OCI-LY3 (cell line): Measurements from ENCODE around the gene ADAMTS3.

Source experiments
- H2AFZ ChIP-seq: fragments of 200-600, 300-600 bp; shearing (Covaris generic); 2 replicates; pipeline ENCODE4 v1.6.0; 2014; ENCODE audit warnings: antibody characterized with exemption, low read depth, low read length
- H3K27ac ChIP-seq: fragments of 200-600, 300-600 bp; sonication (generic); 2 replicates; pipeline ENCODE4 v1.5.1; 2014; ENCODE audit warnings: mild to moderate bottlenecking, low read length, moderate library complexity, mixed read lengths
- H3K27me3 ChIP-seq: fragments of 200-600, 300-600 bp; sonication (generic); 2 replicates; pipeline ENCODE4 v1.6.1; 2014; ENCODE audit warnings: low read depth, low read length, mixed read lengths
- H3K36me3 ChIP-seq: fragments of 200-600, 300-600 bp; sonication (generic); replicated peaks from 2 replicates; pipeline ENCODE3; 2014; ENCODE audit warnings: low read depth, low read length, mixed read lengths
- H3K4me1 ChIP-seq: fragments of 300-600, 200-600 bp; sonication (generic); 2 replicates; pipeline ENCODE4 v1.6.1; 2014; ENCODE audit warnings: low read length, mixed read lengths
- H3K4me2 ChIP-seq: fragments of 200-600, 300-600 bp; sonication (generic); 2 replicates; pipeline ENCODE4 v1.6.1; 2014; ENCODE audit warnings: low read length, mixed read lengths
- H3K4me3 ChIP-seq: fragments of 300-600, 200-600 bp; sonication (generic); 2 replicates; pipeline ENCODE4 v1.5.1; 2014; ENCODE audit warnings: antibody characterized with exemption, mild to moderate bottlenecking, low read length, moderate library complexity
- H3K79me2 ChIP-seq: fragments of 300-600, 200-600 bp; shearing (Covaris generic); 2 replicates; pipeline ENCODE4 v1.6.1; 2014; ENCODE audit warnings: mild to moderate bottlenecking, low read length, mixed read lengths
- H3K9ac ChIP-seq: fragments of 300-600, 200-600 bp; shearing (Covaris generic); 2 replicates; pipeline ENCODE4 v1.6.0; 2014; ENCODE audit warnings: mild to moderate bottlenecking, low read length, moderate library complexity
- H3K9me3 ChIP-seq: fragments of 200-600, 300-600 bp; shearing (Covaris generic); 2 replicates; pipeline ENCODE4 v1.6.1; 2014; ENCODE audit warnings: low read length, mixed read lengths; ENCODE audit not compliant: insufficient read depth
- H4K20me1 ChIP-seq: fragments of 200-600, 300-600 bp; sonication (generic); 2 replicates; pipeline ENCODE4 v1.6.1; 2016; ENCODE audit warnings: low read length, mixed read lengths; ENCODE audit not compliant: insufficient read depth
- EZH2phosphoT487 ChIP-seq: fragments of 200-600 bp; shearing (Covaris generic); IDR thresholded peaks from 2 replicates; pipeline ENCODE4 v1.6.1; 2018; ENCODE audit warnings: antibody characterized with exemption, mixed run types, low read depth
- TF ChIP-seq, protein P1 (sequence below): fragments of 200-600, 300-600 bp; sonication (generic); IDR thresholded peaks from 2 replicates; pipeline ENCODE4 v1.5.1; 2014; ENCODE audit warnings: antibody characterized with exemption, low read length, low read depth

The ADAMTS3 gene

DNA sequence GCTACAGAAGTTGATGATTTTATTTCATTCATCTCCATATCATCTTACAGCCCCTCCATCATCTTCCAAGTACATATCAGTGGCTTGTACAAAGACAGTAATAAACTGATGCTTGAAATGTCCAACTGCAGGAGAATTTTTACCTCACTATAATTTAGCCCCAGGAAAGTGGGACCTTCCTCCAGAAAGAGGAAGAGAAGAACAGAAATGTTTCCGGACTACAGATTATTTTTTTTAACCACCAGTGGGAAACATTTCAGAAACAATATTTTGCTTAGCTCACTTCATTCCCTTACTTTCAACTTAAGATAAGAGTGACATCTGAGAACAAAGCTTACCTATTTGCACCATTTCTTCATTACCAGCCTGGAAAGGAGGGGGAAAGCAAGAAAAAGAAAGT, 2.0 kb downstream of the ADAMTS3 start:
- no peak overlapping the region for H3K4me2 ChIP-seq

DNA sequence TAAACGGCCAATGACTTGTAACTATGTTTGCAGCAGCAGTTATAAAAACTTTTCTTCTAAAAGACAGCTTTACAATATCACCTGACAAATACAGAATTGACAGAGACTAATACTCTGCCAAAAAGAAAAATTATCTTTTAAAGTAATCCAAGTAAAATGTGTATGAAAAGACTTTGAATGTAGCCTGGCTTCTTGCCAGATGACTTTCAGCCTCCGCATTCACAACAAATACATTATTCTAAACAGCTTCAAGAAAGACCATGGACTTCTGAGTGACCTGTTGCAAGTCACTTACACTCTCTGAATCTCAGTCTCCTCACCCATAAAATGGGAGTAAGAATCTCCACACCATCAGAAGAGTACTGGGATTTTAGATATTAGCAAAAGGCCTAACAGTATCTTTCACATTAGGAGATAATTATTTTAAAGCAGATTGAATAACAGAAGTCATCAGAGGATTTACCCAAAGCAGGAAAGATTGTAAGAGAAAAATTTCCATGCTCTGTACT, 2.5 kb downstream of the ADAMTS3 start:
- no peaks in the 10 kb centered on the region for H3K79me2 ChIP-seq
- H2AFZ ChIP-seq = no peak overlapping the region
- TF ChIP-seq, protein P1, sequence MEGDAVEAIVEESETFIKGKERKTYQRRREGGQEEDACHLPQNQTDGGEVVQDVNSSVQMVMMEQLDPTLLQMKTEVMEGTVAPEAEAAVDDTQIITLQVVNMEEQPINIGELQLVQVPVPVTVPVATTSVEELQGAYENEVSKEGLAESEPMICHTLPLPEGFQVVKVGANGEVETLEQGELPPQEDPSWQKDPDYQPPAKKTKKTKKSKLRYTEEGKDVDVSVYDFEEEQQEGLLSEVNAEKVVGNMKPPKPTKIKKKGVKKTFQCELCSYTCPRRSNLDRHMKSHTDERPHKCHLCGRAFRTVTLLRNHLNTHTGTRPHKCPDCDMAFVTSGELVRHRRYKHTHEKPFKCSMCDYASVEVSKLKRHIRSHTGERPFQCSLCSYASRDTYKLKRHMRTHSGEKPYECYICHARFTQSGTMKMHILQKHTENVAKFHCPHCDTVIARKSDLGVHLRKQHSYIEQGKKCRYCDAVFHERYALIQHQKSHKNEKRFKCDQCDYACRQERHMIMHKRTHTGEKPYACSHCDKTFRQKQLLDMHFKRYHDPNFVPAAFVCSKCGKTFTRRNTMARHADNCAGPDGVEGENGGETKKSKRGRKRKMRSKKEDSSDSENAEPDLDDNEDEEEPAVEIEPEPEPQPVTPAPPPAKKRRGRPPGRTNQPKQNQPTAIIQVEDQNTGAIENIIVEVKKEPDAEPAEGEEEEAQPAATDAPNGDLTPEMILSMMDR = no peak
- no peak for TF ChIP-seq EZH2phosphoT487
- no peak overlapping the region for H3K4me2 ChIP-seq
- H3K27ac ChIP-seq = no peak overlapping the region
- no peaks in the 10 kb centered on the region for H3K4me1 ChIP-seq
- H3K36me3 ChIP-seq = no peaks in the 10 kb centered on the region
- H3K9me3 ChIP-seq = no peaks in the 10 kb centered on the region
- H3K27me3 ChIP-seq = no peaks in the 10 kb centered on the region
- no peaks in the 10 kb centered on the region for H4K20me1 ChIP-seq
- no peak overlapping the region for H3K4me3 ChIP-seq
- H3K9ac ChIP-seq = no peak overlapping the region

More for the DNA sequence above, 2.0 kb downstream of the ADAMTS3 start:
- TF ChIP-seq, protein P1 = no peak
- TF ChIP-seq EZH2phosphoT487 = no peak
- no peaks in the 10 kb centered on the region for H3K4me1 ChIP-seq
- H2AFZ ChIP-seq = no peak overlapping the region
- H3K9me3 ChIP-seq = no peaks in the 10 kb centered on the region
- no peak overlapping the region for H3K9ac ChIP-seq
- H3K27me3 ChIP-seq = no peaks in the 10 kb centered on the region
- no peaks in the 10 kb centered on the region for H4K20me1 ChIP-seq
- no peaks in the 10 kb centered on the region for H3K36me3 ChIP-seq
- H3K27ac ChIP-seq = no peak overlapping the region
- H3K4me3 ChIP-seq = no peak overlapping the region
- H3K79me2 ChIP-seq = no peaks in the 10 kb centered on the region

DNA sequence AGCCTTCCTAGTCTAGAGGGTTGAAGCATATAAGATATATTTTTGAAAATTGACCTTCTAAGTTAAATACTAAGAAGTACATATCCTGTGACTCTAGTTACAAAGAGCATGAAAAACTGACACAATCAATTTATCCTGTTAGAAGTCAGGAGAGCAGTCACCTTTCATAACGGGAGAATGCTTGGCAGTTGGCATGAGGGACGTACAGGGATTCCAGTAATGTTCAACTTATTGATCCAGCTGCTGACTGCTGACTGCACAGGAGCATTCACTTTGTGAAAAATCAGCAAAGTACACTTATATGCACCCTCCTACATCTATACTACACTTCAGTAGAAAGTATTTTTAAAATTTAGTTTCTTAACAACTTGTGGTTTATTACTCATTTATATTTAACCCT, 4.2 kb downstream of the ADAMTS3 start:
- Histone ChIP-seq H4K20me1 (no peaks in the 10 kb centered on the region), H3K79me2 (no peaks in the 10 kb centered on the region), H3K4me1 (no peaks in the 10 kb centered on the region), H2AFZ (no peak overlapping the region), H3K9me3 (no peaks in the 10 kb centered on the region), H3K4me3 (no peak overlapping the region), H3K9ac (no peak overlapping the region), H3K4me2 (no peak overlapping the region), H3K36me3 (no peaks in the 10 kb centered on the region), H3K27ac (no peak overlapping the region), H3K27me3 (no peaks in the 10 kb centered on the region)
- no peak for TF ChIP-seq EZH2phosphoT487
- TF ChIP-seq, protein P1 = no peak

DNA sequence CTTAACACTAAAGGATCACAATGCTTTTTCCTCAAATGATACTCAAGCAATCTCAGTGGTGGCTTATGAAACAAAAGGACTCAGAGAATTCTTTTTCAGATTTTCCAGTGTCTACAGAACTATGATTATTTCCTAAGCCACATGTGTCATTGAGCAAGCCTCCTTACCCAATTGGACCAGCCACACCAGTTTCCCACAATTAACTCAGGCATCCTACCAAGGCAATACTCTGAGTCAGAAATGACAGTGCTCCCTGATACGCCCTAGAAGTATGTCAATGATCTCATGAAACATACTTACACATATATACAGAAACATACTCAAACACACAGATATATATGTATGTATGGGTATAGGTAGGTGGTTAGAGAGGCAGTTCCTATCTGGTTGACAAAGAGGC, 4.8 kb downstream of the ADAMTS3 start:
- no peak for TF ChIP-seq EZH2phosphoT487
- TF ChIP-seq, protein P1 = no peak
- H3K4me3 ChIP-seq = no peak overlapping the region
- H3K27ac ChIP-seq = no peak overlapping the region
- H3K9me3 ChIP-seq = no peaks in the 10 kb centered on the region
- H3K27me3 ChIP-seq = no peaks in the 10 kb centered on the region
- H4K20me1 ChIP-seq = no peaks in the 10 kb centered on the region
- H3K36me3 ChIP-seq = no peaks in the 10 kb centered on the region
- H3K4me2 ChIP-seq = no peak overlapping the region
- no peak overlapping the region for H2AFZ ChIP-seq
- no peaks in the 10 kb centered on the region for H3K4me1 ChIP-seq
- H3K79me2 ChIP-seq = no peaks in the 10 kb centered on the region
- no peak overlapping the region for H3K9ac ChIP-seq
